GM12891 (cell line): ENCODE measurements around the gene ZNF835.

Experiments
- PAX5 ChIP-seq: IDR thresholded peaks from 2 replicates; pipeline ENCODE4 v1.6.1; 2011; ENCODE audit warnings: low read length, moderate library complexity, mild to moderate bottlenecking; ENCODE audit not compliant: insufficient read depth, severe bottlenecking
- POLR2A ChIP-seq: IDR thresholded peaks from 2 replicates; pipeline ENCODE4 v1.6.1; 2011; ENCODE audit warnings: low read depth, low read length, control low read depth
- POLR2AphosphoS5 ChIP-seq: IDR thresholded peaks from 2 replicates; pipeline ENCODE4 v1.6.1; 2011; ENCODE audit warnings: low read depth, low read length, control low read depth
- POU2F2 ChIP-seq: IDR thresholded peaks from 2 replicates; pipeline ENCODE4 v1.6.1; 2011; ENCODE audit warnings: low read depth, mild to moderate bottlenecking, control low read depth, low read length, moderate library complexity
- SPI1 ChIP-seq: IDR thresholded peaks from 2 replicates; pipeline ENCODE4 v1.6.1; 2011; ENCODE audit warnings: low read depth, low read length, control low read depth
- TAF1 ChIP-seq: IDR thresholded peaks from 2 replicates; pipeline ENCODE4 v1.6.1; 2011; ENCODE audit warnings: low read depth, low read length, control low read depth

GRCh38 chr19:56617531-56617930, 54.0 kb downstream of the ZNF835 start:
- TF ChIP-seq POLR2A, result no peak
- no peak for TF ChIP-seq POLR2AphosphoS5
- no peak for TF ChIP-seq PAX5
- no peak for TF ChIP-seq POU2F2
- no peak for TF ChIP-seq TAF1
- no peak for TF ChIP-seq SPI1
